HAP-1 (cell line): ENCODE data around the gene NOXO1.
"Not testable (repeated sequence)": the region's sequence is repeated elsewhere in the genome, so short reads cannot be mapped to it uniquely, and the experiment has no call there.

ENCODE experiments used
- DNase-seq, 2 experiments: peaks; one replicate each; pipeline ENCODE4 v3.0.0-alpha.2; 2016 to 2020; ENCODE audit warnings: low spot score in 2 of 2
- H3K27me3 ChIP-seq: fragments of 250-450 bp; sonication (Bioruptor Pico); 2 replicates; pipeline ENCODE4 v1.5.1; 2020; ENCODE audit warnings: low read depth, mild to moderate bottlenecking, moderate library complexity
- H3K36me3 ChIP-seq: fragments of 250-450 bp; sonication (Bioruptor Pico); replicated peaks from 2 replicates; pipeline ENCODE4 v1.5.1; 2020; ENCODE audit warnings: mild to moderate bottlenecking
- H3K4me1 ChIP-seq: fragments of 250-450 bp; sonication (Bioruptor Pico); 2 replicates; pipeline ENCODE4 v1.5.1; 2020; ENCODE audit warnings: mild to moderate bottlenecking
- H3K4me3 ChIP-seq: fragments of 250-450 bp; sonication (Bioruptor Pico); 2 replicates; pipeline ENCODE4 v1.5.1; 2020; ENCODE audit warnings: mild to moderate bottlenecking, moderate library complexity
- H3K9me3 ChIP-seq: fragments of 250-450 bp; sonication (Bioruptor Pico); 2 replicates; pipeline ENCODE4 v1.5.1; 2020; ENCODE audit warnings: mild to moderate bottlenecking, moderate library complexity
- in situ Hi-C: fragments of 300-500 bp; cut with MboI; formaldehyde crosslinking; loops from 3 replicates; pipeline ENCODE4 v1.14.3; 2020; ENCODE audit warnings: low sequenced_read_pairs, inconsistent platforms, mixed read lengths

NOXO1 gene

GRCh38 chr16:2022723-2023091 lies 41.4 kb upstream of the NOXO1 start:
- in situ Hi-C loops = loop anchor here (5.0 kb wide), 1 partner anchor 120 kb away; no protein-coding TSS in a partner anchor
- H3K4me3 ChIP-seq = peak overlapping the region; percentile 11; the same call in 1 of the 2 replicates
- H3K9me3 ChIP-seq = no peaks in the 10 kb centered on the region
- DNase-seq = peak; percentile 42 to 78
- H3K4me1 ChIP-seq = peaks cover 14% of the 10 kb centered on the region
- peaks cover 10% of the 10 kb centered on the region; the same call in 1 of the 2 replicates for H3K27me3 ChIP-seq
- no peaks in the 10 kb centered on the region for H3K36me3 ChIP-seq

GRCh38 chr16:2019921-2020831 lies 38.9 kb upstream of the NOXO1 start:
- H3K4me1 ChIP-seq = peaks cover 21% of the 10 kb centered on the region
- in situ Hi-C loops = loop anchor here (5.0 kb wide), 1 partner anchor 122 kb away; no protein-coding TSS in a partner anchor
- peak overlapping the region; percentile 33 for H3K4me3 ChIP-seq
- peaks cover 10% of the 10 kb centered on the region; the same call in 1 of the 2 replicates for H3K27me3 ChIP-seq
- no peaks in the 10 kb centered on the region for H3K9me3 ChIP-seq
- H3K36me3 ChIP-seq = no peaks in the 10 kb centered on the region
- DNase-seq = peak in 1 of 2 experiments; percentile 52

GRCh38 chr16:2019518-2019920 lies 38.2 kb upstream of the NOXO1 start, which contains the start of gene NPW:
Gene NPW (plus strand): TSS chr16:2019785.
- Histone ChIP-seq H3K9me3 (no peaks in the 10 kb centered on the region), H3K36me3 (no peaks in the 10 kb centered on the region), H3K27me3 (peaks cover 10% of the 10 kb centered on the region; the same call in 1 of the 2 replicates), H3K4me1 (peaks cover 23% of the 10 kb centered on the region), H3K4me3 (peak within 1 kb of the TSS; percentile 33)
- in situ Hi-C loops = no loop called here
- peak in 1 of 2 experiments; percentile 65 for DNase-seq

- H3K36me3 ChIP-seq = no peaks in the 10 kb centered on the region
- no peak overlapping the region for H3K4me3 ChIP-seq
- H3K9me3 ChIP-seq = no peaks in the 10 kb centered on the region
- DNase-seq = peak in 1 of 2 experiments; percentile 46
- in situ Hi-C loops = no loop called here
- H3K4me1 ChIP-seq = peaks cover 12% of the 10 kb centered on the region
- H3K27me3 ChIP-seq = peaks cover 10% of the 10 kb centered on the region; the same call in 1 of the 2 replicates
Measured at GRCh38 chr16:2016407-2016922, 35.2 kb upstream of the NOXO1 start.

GRCh38 chr16:2015947-2016208 lies 34.6 kb upstream of the NOXO1 start:
- H3K27me3 ChIP-seq = peaks cover 10% of the 10 kb centered on the region; the same call in 1 of the 2 replicates
- in situ Hi-C loops = no loop called here
- H3K36me3 ChIP-seq = no peaks in the 10 kb centered on the region
- no peaks in the 10 kb centered on the region for H3K9me3 ChIP-seq
- no peak for DNase-seq
- H3K4me1 ChIP-seq = peaks cover 12% of the 10 kb centered on the region
- no peak overlapping the region for H3K4me3 ChIP-seq

GRCh38 chr16:2015117-2015946 lies 34.1 kb upstream of the NOXO1 start:
- peaks cover 4% of the 10 kb centered on the region; the same call in 1 of the 2 replicates for H3K36me3 ChIP-seq
- DNase-seq = peak; percentile 59 to 78
- peaks cover 13% of the 10 kb centered on the region for H3K4me1 ChIP-seq
- no peak overlapping the region for H3K4me3 ChIP-seq
- no peaks in the 10 kb centered on the region for H3K9me3 ChIP-seq
- in situ Hi-C loops = no loop called here
- H3K27me3 ChIP-seq = 0 out of 2 replicates have a peak, but pooled peaks cover 6% of the 10 kb centered on the region

GRCh38 chr16:2013527-2013926 lies 32.3 kb upstream of the NOXO1 start:
- Histone ChIP-seq H3K4me1 (peaks cover 15% of the 10 kb centered on the region), H3K27me3 (no peaks in the 10 kb centered on the region), H3K4me3 (no peak overlapping the region), H3K36me3 (peaks cover 6% of the 10 kb centered on the region; the same call in 1 of the 2 replicates), H3K9me3 (no peaks in the 10 kb centered on the region)
- DNase-seq = no peak
- in situ Hi-C loops = no loop called here

GRCh38 chr16:2011726-2012125 lies 30.5 kb upstream of the NOXO1 start:
- H3K9me3 ChIP-seq, in situ Hi-C loops, H3K4me3 ChIP-seq, DNase-seq, H3K27me3 ChIP-seq: not testable (repeated sequence)
- peaks cover 17% of the 10 kb centered on the region for H3K36me3 ChIP-seq
- peaks cover 30% of the 10 kb centered on the region for H3K4me1 ChIP-seq

GRCh38 chr16:2009791-2010510 lies 28.7 kb upstream of the NOXO1 start, which contains the start of gene ZNF598:
Gene ZNF598 (minus strand): TSS chr16:2009821.
- Histone ChIP-seq H3K4me3 (peak within 1 kb of the TSS; percentile 78), H3K27me3 (no peaks in the 10 kb centered on the region), H3K36me3 (peaks cover 26% of the 10 kb centered on the region), H3K4me1 (peaks cover 21% of the 10 kb centered on the region), H3K9me3 (no peaks in the 10 kb centered on the region)
- in situ Hi-C loops = no loop called here
- DNase-seq = peak; percentile 76 to 86

GRCh38 chr16:2009164-2009711 lies 28.0 kb upstream of the NOXO1 start:
- H3K36me3 ChIP-seq = peaks cover 26% of the 10 kb centered on the region
- no peak for DNase-seq
- no peaks in the 10 kb centered on the region for H3K9me3 ChIP-seq
- H3K27me3 ChIP-seq = no peaks in the 10 kb centered on the region
- H3K4me1 ChIP-seq = peaks cover 23% of the 10 kb centered on the region
- peak overlapping the region; percentile 78 for H3K4me3 ChIP-seq
- in situ Hi-C loops = no loop called here

- in situ Hi-C loops = no loop called here
Measured at GRCh38 chr16:2008631-2009163, 27.4 kb upstream of the NOXO1 start.

GRCh38 chr16:2008009-2008526 lies 26.8 kb upstream of the NOXO1 start:
- no peaks in the 10 kb centered on the region for H3K27me3 ChIP-seq
- peaks cover 31% of the 10 kb centered on the region for H3K36me3 ChIP-seq
- H3K4me1 ChIP-seq = peaks cover 26% of the 10 kb centered on the region
- no peaks in the 10 kb centered on the region for H3K9me3 ChIP-seq
- peak overlapping the region; percentile 78 for H3K4me3 ChIP-seq
- in situ Hi-C loops = no loop called here
- no peak for DNase-seq

More at GRCh38 chr16:2008631-2009163, 27.4 kb upstream of the NOXO1 start:
- H3K36me3 ChIP-seq = peaks cover 26% of the 10 kb centered on the region
- no peaks in the 10 kb centered on the region for H3K27me3 ChIP-seq
- H3K4me1 ChIP-seq = peaks cover 26% of the 10 kb centered on the region
- DNase-seq = peak in 1 of 2 experiments; percentile 66
- peak overlapping the region; percentile 78 for H3K4me3 ChIP-seq
- H3K9me3 ChIP-seq = no peaks in the 10 kb centered on the region
